IMR-90 (cell line): ENCODE results near the gene H19. TPM values are rescaled to one million over a fixed set of nuclear protein-coding genes. Genes with fewer than 3 reads are reported as not detected.

Experiments used
- ATAC-seq: fragments of 200-7000 bp; cut with Tn5 transposase; 2 replicates; pipeline ENCODE4 v1.9.1; 2020; ENCODE audit warnings: low read depth, mild to moderate bottlenecking, moderate library complexity
- BruUV-seq: library from RNA; stranded (reverse); fragments of 400-500 nt; replicated peaks from 2 replicates; lab custom pipeline; 2021; lab: Mats Ljungman, UMichigan
- CTCF ChIA-PET: fragments of 300-600 bp; formaldehyde crosslinking; extraction: SDS; loops from one replicate; lab custom pipeline; 2021; ENCODE audit warnings: antibody characterized with exemption; lab: Yijun Ruan, JAX
- POLR2A ChIA-PET: fragments of 300-600 bp; sonication (Branson Sonifier 250); formaldehyde crosslinking; loops from one replicate; lab custom pipeline; 2022; ENCODE audit warnings: antibody characterized with exemption; ENCODE audit not compliant: unreplicated experiment; lab: Charles Lee
- DNase-seq: peaks from one replicate; pipeline ENCODE4 v3.0.0; 2013
- H2AFZ ChIP-seq: replicated peaks from 2 replicates; pipeline ENCODE3; 2013; ENCODE audit warnings: low read length, mild to moderate bottlenecking; ENCODE audit not compliant: poor library complexity
- H2AK5ac ChIP-seq: 2 replicates; pipeline ENCODE4 v1.6.1; 2013; ENCODE audit warnings: low read depth, low read length, inconsistent platforms
- H2AK9ac ChIP-seq: replicated peaks from 2 replicates; pipeline ENCODE3; 2013; ENCODE audit warnings: mild to moderate bottlenecking, low read depth, low read length, moderate library complexity; ENCODE audit not compliant: poor library complexity
- H2BK120ac ChIP-seq: 2 replicates; pipeline ENCODE4 v1.6.1; 2013; ENCODE audit warnings: low read depth, low read length, inconsistent platforms
- H2BK15ac ChIP-seq: 3 replicates; pipeline ENCODE4 v1.6.1; 2013; ENCODE audit warnings: low read depth, low read length, inconsistent platforms
- H2BK20ac ChIP-seq: 2 replicates; pipeline ENCODE4 v1.6.1; 2013; ENCODE audit warnings: low read depth, mild to moderate bottlenecking, inconsistent platforms, low read length, moderate library complexity
- H2BK5ac ChIP-seq: 2 replicates; pipeline ENCODE4 v1.6.1; 2013; ENCODE audit warnings: mild to moderate bottlenecking, low read depth, low read length, inconsistent platforms; ENCODE audit not compliant: poor library complexity, severe bottlenecking
- H3K14ac ChIP-seq: replicated peaks from 2 replicates; pipeline ENCODE4 v1.6.1; 2013; ENCODE audit warnings: low read depth, low read length, inconsistent platforms
- H3K18ac ChIP-seq: 2 replicates; pipeline ENCODE4 v1.6.1; 2013; ENCODE audit warnings: low read depth, low read length, control low read depth
- H3K23ac ChIP-seq: 2 replicates; pipeline ENCODE4 v1.6.1; 2013; ENCODE audit warnings: low read depth, low read length, inconsistent platforms
- H3K27ac ChIP-seq: 2 replicates; pipeline ENCODE4 v1.5.1; 2013; ENCODE audit warnings: mild to moderate bottlenecking, control low read depth, low read length; ENCODE audit not compliant: insufficient read depth
- H3K27me3 ChIP-seq: 2 replicates; pipeline ENCODE4 v1.6.1; 2013; ENCODE audit warnings: low read length; ENCODE audit not compliant: control insufficient read depth, insufficient read depth
- H3K36me3 ChIP-seq: 2 replicates; pipeline ENCODE4 v1.6.1; 2013; ENCODE audit warnings: low read length, mixed read lengths; ENCODE audit not compliant: control insufficient read depth, insufficient read depth
- H3K4ac ChIP-seq: 2 replicates; pipeline ENCODE4 v1.6.1; 2013; ENCODE audit warnings: low read depth, low read length, inconsistent platforms
- H3K4me1 ChIP-seq: 2 replicates; pipeline ENCODE4 v1.6.1; 2013; ENCODE audit warnings: low read length, mixed read lengths; ENCODE audit not compliant: control insufficient read depth, insufficient read depth
- H3K4me2 ChIP-seq: 2 replicates; pipeline ENCODE4 v1.6.1; 2013; ENCODE audit warnings: low read depth, mild to moderate bottlenecking, control low read depth, low read length, moderate library complexity
- H3K4me3 ChIP-seq: 2 replicates; pipeline ENCODE4 v1.5.1; 2013; ENCODE audit warnings: low read depth, mild to moderate bottlenecking, control low read depth, low read length, moderate library complexity; ENCODE audit not compliant: insufficient read depth
- H3K56ac ChIP-seq: 2 replicates; pipeline ENCODE4 v1.6.1; 2013; ENCODE audit warnings: low read length, inconsistent platforms; ENCODE audit not compliant: insufficient read depth; ENCODE audit errors: extremely low read depth
- H3K79me1 ChIP-seq, 2 experiments: 2 replicates each; pipeline ENCODE4 v1.6.1; 2013; ENCODE audit warnings: low read length in 2 of 2, inconsistent platforms in 1 of 2, low read depth in 1 of 2
- H3K9ac ChIP-seq: 2 replicates; pipeline ENCODE4 v1.6.1; 2013; ENCODE audit warnings: low read depth, low read length, control low read depth
- H3K9me1 ChIP-seq: 2 replicates; pipeline ENCODE4 v1.6.1; 2013; ENCODE audit warnings: low read length, inconsistent platforms; ENCODE audit not compliant: insufficient read depth
- H3K9me3 ChIP-seq: 2 replicates; pipeline ENCODE4 v1.6.1; 2013; ENCODE audit warnings: low read length; ENCODE audit not compliant: control insufficient read depth, insufficient read depth
- H4K20me1 ChIP-seq: 2 replicates; pipeline ENCODE4 v1.6.1; 2013; ENCODE audit warnings: low read length, inconsistent platforms; ENCODE audit not compliant: insufficient read depth
- H4K5ac ChIP-seq: 2 replicates; pipeline ENCODE4 v1.6.1; 2013; ENCODE audit warnings: mild to moderate bottlenecking, low read depth, low read length, control low read depth
- H4K8ac ChIP-seq, 2 experiments: 2 replicates each; pipeline ENCODE4 v1.6.1; 2013; ENCODE audit warnings: low read depth in 2 of 2, low read length in 2 of 2, control low read depth in 1 of 2, inconsistent platforms in 1 of 2
- H4K91ac ChIP-seq: 2 replicates; pipeline ENCODE4 v1.6.1; 2013; ENCODE audit warnings: low read depth, low read length, inconsistent platforms; ENCODE audit not compliant: insufficient read depth
- BHLHE40 ChIP-seq: fragments of 150-350 bp; IDR thresholded peaks from 2 replicates; pipeline ENCODE4 v1.6.1; 2016; ENCODE audit warnings: mild to moderate bottlenecking, low read depth, low read length
- CEBPB ChIP-seq: IDR thresholded peaks from 2 replicates; pipeline ENCODE4 v1.6.1; 2012; ENCODE audit warnings: low read depth, low read length, improper control_type of control experiment
- CHD1 ChIP-seq: IDR thresholded peaks from 2 replicates; pipeline ENCODE4 v1.6.1; 2012; ENCODE audit warnings: low read depth, low read length, improper control_type of control experiment
- FOS ChIP-seq: fragments of 150-350 bp; IDR thresholded peaks from 2 replicates; pipeline ENCODE4 v1.6.1; 2016; ENCODE audit warnings: low read depth, low read length
- MAFK ChIP-seq: IDR thresholded peaks from 2 replicates; pipeline ENCODE4 v1.6.1; 2012; ENCODE audit warnings: low read depth, low read length, improper control_type of control experiment
- MAZ ChIP-seq: IDR thresholded peaks from 2 replicates; pipeline ENCODE4 v1.6.1; 2012; ENCODE audit warnings: low read depth, mild to moderate bottlenecking, low read length, improper control_type of control experiment, moderate library complexity, borderline replicate concordance
- MXI1 ChIP-seq: IDR thresholded peaks from 2 replicates; pipeline ENCODE4 v1.6.1; 2012; ENCODE audit warnings: low read depth, mild to moderate bottlenecking, low read length, moderate library complexity, borderline replicate concordance
- NFE2L2 ChIP-seq: fragments of 150-350 bp; IDR thresholded peaks from 2 replicates; pipeline ENCODE4 v1.6.1; 2016; ENCODE audit warnings: low read depth, mild to moderate bottlenecking, low read length
- POLR2A ChIP-seq: IDR thresholded peaks from 2 replicates; pipeline ENCODE4 v1.6.1; 2012; ENCODE audit warnings: mild to moderate bottlenecking, low read depth, low read length
- RFX5 ChIP-seq: IDR thresholded peaks from 2 replicates; pipeline ENCODE4 v1.8.0; 2012; ENCODE audit warnings: low read depth, mild to moderate bottlenecking, low read length, moderate library complexity
- SMC3 ChIP-seq: fragments of 150-350 bp; IDR thresholded peaks from 2 replicates; pipeline ENCODE4 v1.6.1; 2016; ENCODE audit warnings: low read depth, mild to moderate bottlenecking, antibody characterized with exemption, low read length, moderate library complexity
- USF2 ChIP-seq: fragments of 150-350 bp; IDR thresholded peaks from 2 replicates; pipeline ENCODE4 v1.6.1; 2017; ENCODE audit warnings: mild to moderate bottlenecking, antibody characterized with exemption, low read length, low read depth
- WGBS, 2 experiments: methylation state at CpG; one replicate each; pipeline versions ENCODE4 v1.1.5 to v1.1.7; 2013; ENCODE audit warnings: missing lambda C conversion rate in 2 of 2; ENCODE audit not compliant: insufficient read length in 1 of 2; ENCODE audit errors: extremely low coverage in 2 of 2; 5-methylcytosine and 5-hydroxymethylcytosine counted together
- dilution Hi-C: fragments of 300-500 bp; cut with HindIII; formaldehyde crosslinking; loops from one replicate; pipeline ENCODE4 v1.14.3; 2018; ENCODE audit warnings: low sequenced_read_pairs; ENCODE audit not compliant: unreplicated experiment
- in situ Hi-C: fragments of 300-500 bp; cut with MboI; formaldehyde crosslinking; loops from 3 replicates; pipeline ENCODE4 v1.14.3; 2019; ENCODE audit warnings: low sequenced_read_pairs, inconsistent platforms, mixed read lengths
- intact Hi-C: fragments of 100-400 bp; cut with micrococcal nuclease; formaldehyde crosslinking; loops from 2 replicates; pipeline ENCODE4 v1.10.0; 2022
- polyA plus RNA-seq, 3 experiments: library from polyadenylated mRNA; depleted of rRNA; stranded (reverse); fragments of >200 nt; gene quantifications; 2 replicates each; pipeline ENCODE4 v1.2.3, GENCODE V29; 2012; ENCODE audit warnings: low replicate concordance in 1 of 3
- total RNA-seq: library from RNA; depleted of rRNA; stranded (reverse); fragments of >200 nt; gene quantifications from 2 replicates; pipeline ENCODE4 v1.2.3, GENCODE V29; 2012
- TF ChIP-seq, protein P1 (sequence below): fragments of 150-350 bp; IDR thresholded peaks from 2 replicates; pipeline ENCODE4 v1.6.1; 2016; ENCODE audit warnings: low read depth, mild to moderate bottlenecking, low read length, moderate library complexity, borderline replicate concordance
- TF ChIP-seq, protein P2 (sequence below): conservative IDR thresholded peaks from 2 replicates; pipeline ENCODE4 v1.5.1; 2012; ENCODE audit warnings: mild to moderate bottlenecking, low read depth, low read length, improper control_type of control experiment

The H19 gene
- total and polyA plus RNA-seq, 2 of the 4 experiments (the other 2 are of a cell fraction), result 0.41 TPM; not detected in 1

DNA sequence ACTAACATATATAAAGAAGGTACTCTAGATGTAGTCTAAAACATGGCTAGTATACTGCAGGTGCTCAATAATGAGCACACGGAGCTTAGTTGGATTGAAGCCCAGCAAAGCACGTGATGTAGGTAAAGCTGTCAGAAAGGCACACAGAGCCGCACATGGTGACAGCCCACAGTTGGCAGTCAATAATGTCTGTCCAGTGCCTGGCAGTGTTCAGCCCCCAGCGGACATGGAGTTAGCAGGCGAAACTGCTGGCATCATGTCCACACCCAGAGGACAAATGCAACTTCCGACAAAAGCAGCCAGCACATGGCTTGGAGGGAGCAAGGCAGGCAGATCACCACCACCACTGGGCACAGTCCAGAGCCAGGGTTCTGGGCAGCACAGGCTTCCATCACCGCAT, 43.5 kb upstream of the H19 start:
- Histone ChIP-seq H3K14ac (no peak overlapping the region), H3K56ac (no peak overlapping the region), H2BK20ac (no peak overlapping the region), H2BK120ac (no peak overlapping the region), H3K27me3 (peaks cover 3% of the 10 kb centered on the region; the same call in 1 of the 2 replicates), H3K18ac (no peak overlapping the region), H2BK15ac (no peak overlapping the region), H3K4me2 (no peak overlapping the region), H4K91ac (no peak overlapping the region), H2BK5ac (no peak overlapping the region), H3K4me1 (no peaks in the 10 kb centered on the region), H2AK9ac (no peak overlapping the region), H3K9ac (no peak overlapping the region), H4K20me1 (no peaks in the 10 kb centered on the region), H3K23ac (no peak overlapping the region), H3K27ac (no peak overlapping the region), H3K4ac (no peak overlapping the region), H4K5ac (no peak overlapping the region), H4K8ac (no peak overlapping the region), H3K9me3 (no peaks in the 10 kb centered on the region), H3K79me1 (no peaks in the 10 kb centered on the region), H2AK5ac (no peak overlapping the region), H3K36me3 (no peaks in the 10 kb centered on the region), H3K9me1 (no peaks in the 10 kb centered on the region), H3K4me3 (no peak overlapping the region), H2AFZ (no peak overlapping the region)
- intact Hi-C loops, result no loop called here
- CTCF ChIA-PET, result no interaction called here
- TF ChIP-seq MXI1 (no peak), SMC3 (no peak), NFE2L2 (no peak), RFX5 (no peak), POLR2A (no peak), CEBPB (no peak), BHLHE40 (no peak), USF2 (no peak), CHD1 (no peak), FOS (no peak), MAFK (no peak), MAZ (no peak)
- TF ChIP-seq, protein P1, sequence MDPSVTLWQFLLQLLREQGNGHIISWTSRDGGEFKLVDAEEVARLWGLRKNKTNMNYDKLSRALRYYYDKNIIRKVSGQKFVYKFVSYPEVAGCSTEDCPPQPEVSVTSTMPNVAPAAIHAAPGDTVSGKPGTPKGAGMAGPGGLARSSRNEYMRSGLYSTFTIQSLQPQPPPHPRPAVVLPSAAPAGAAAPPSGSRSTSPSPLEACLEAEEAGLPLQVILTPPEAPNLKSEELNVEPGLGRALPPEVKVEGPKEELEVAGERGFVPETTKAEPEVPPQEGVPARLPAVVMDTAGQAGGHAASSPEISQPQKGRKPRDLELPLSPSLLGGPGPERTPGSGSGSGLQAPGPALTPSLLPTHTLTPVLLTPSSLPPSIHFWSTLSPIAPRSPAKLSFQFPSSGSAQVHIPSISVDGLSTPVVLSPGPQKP, result no peak
- TF ChIP-seq, protein P2, sequence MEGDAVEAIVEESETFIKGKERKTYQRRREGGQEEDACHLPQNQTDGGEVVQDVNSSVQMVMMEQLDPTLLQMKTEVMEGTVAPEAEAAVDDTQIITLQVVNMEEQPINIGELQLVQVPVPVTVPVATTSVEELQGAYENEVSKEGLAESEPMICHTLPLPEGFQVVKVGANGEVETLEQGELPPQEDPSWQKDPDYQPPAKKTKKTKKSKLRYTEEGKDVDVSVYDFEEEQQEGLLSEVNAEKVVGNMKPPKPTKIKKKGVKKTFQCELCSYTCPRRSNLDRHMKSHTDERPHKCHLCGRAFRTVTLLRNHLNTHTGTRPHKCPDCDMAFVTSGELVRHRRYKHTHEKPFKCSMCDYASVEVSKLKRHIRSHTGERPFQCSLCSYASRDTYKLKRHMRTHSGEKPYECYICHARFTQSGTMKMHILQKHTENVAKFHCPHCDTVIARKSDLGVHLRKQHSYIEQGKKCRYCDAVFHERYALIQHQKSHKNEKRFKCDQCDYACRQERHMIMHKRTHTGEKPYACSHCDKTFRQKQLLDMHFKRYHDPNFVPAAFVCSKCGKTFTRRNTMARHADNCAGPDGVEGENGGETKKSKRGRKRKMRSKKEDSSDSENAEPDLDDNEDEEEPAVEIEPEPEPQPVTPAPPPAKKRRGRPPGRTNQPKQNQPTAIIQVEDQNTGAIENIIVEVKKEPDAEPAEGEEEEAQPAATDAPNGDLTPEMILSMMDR, result no peak
- no TSS peak for BruUV-seq
- ATAC-seq (no peak), DNase-seq (no peak)
- dilution Hi-C loops, result no loop called here
- in situ Hi-C loops, result no loop called here
- POLR2A ChIA-PET, result no interaction called here
- WGBS, 2 experiments, result no CpG with 5 or more reads among the region's 7 CpGs
